Measurements from ENCODE around the gene AOPEP.

Gene AOPEP

DNA sequence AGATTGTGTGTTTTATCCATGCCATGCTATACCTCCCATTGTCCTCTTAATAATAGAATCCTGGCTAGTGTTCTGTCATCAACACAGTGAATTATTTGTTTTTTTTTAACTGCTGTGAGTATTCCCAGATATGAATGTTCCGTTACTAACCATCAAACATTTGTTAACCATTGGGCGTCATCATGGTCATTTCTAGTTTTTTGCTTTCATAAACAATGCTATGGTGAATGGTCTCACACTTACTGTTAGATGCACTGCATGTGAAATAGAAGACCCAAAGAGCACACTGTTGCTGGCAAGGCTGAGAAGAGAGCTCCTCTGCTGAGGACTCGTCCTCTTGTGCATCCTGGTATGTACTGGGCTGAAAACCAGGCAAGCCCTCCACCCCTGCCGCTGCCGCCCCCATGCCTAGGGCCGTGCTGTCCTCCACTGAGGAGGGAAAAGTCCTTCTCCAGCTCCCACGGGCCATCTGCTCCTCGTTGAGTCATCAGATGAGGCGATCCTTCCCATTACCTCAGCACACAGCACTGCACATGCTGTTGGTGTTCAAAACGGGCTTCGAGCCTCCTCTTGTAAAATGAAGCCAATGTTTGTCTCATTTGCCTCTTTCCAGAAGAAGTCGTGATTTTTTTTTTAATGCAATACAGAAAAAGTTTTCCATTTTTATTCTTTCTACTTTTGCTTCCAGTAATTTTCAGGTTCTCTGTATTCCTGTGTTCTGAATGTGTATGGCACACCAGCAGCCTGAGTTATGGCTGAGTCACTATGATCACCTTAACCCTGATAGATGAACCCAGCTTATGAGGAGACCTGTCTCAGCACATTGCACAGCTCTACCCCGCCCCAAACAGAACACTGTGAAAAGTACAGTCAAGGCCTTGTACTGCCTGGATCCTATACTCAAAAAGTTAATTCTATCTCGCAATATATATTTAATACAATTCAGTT lies 219.0 kb downstream of the AOPEP start:
- Histone ChIP-seq H3K9me3 (ENCODE audit: insufficient read depth, low read depth, low read length) (no peaks in the 10 kb centered on the region), H3K4me3 (ENCODE audit: low read length) (no peak overlapping the region), H3K27ac (ENCODE audit: low read depth, low read length) (no peak overlapping the region), H3K4me1 (ENCODE audit: insufficient read depth, low read length) (peaks cover 30% of the 10 kb centered on the region), H3K36me3 (ENCODE audit: insufficient read depth, low read length) (no peaks in the 10 kb centered on the region), H3K9ac (ENCODE audit: low read depth, low read length) (no peak overlapping the region), H3K27me3 (ENCODE audit: insufficient read depth, low read length) (no peaks in the 10 kb centered on the region)
- WGBS, result 89% methylated on average over 14 of the region's 14 CpGs

GRCh38 chr9:94946256-94946655 lies 219.8 kb downstream of the AOPEP start:
- H3K27ac ChIP-seq (ENCODE audit: low read depth, low read length), result no peak overlapping the region
- no peak overlapping the region for H3K9ac ChIP-seq (ENCODE audit: low read depth, low read length)
- peaks cover 37% of the 10 kb centered on the region for H3K4me1 ChIP-seq (ENCODE audit: insufficient read depth, low read length)
- H3K36me3 ChIP-seq (ENCODE audit: insufficient read depth, low read length), result no peaks in the 10 kb centered on the region
- H3K4me3 ChIP-seq (ENCODE audit: low read length), result no peak overlapping the region
- WGBS, result 92% methylated on average over 3 of the region's 3 CpGs
- no peaks in the 10 kb centered on the region for H3K9me3 ChIP-seq (ENCODE audit: insufficient read depth, low read depth, low read length)
- no peaks in the 10 kb centered on the region for H3K27me3 ChIP-seq (ENCODE audit: insufficient read depth, low read length)

DNA sequence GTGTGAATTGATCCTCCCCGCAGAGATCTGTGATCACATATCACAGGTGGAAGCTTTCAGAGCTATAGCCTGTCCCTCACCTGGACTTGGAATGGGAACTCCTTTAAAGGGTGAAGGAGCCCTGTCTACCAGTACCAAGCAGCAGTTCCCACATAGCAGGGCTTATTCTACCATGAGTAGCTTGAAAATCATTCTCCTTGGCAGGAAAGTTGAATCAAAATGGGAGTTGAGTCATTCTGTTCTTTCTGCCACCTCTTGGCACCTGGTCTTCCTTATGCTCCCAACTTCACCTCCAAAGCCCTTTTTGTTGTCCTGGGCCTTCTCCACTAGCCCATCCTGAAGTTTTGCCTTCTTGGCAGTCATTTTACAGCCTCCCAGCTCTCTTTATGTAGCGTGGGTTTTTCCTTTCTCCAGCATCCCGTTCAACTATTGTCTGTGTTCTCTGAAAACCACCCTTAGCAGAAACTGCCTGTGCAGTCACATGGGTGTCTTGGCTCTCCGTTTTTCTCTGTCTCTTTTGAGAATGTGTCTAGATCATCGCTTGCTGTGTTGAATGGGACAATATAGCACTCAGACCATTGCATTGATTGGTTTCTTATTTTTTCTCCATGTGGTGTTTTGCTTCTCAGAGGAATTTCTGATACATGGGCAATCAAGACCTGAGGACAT lies 222.2 kb downstream of the AOPEP start:
- Histone ChIP-seq H3K4me3 (ENCODE audit: low read length) (no peak overlapping the region), H3K36me3 (ENCODE audit: insufficient read depth, low read length) (no peaks in the 10 kb centered on the region), H3K27me3 (ENCODE audit: insufficient read depth, low read length) (no peaks in the 10 kb centered on the region), H3K27ac (ENCODE audit: low read depth, low read length) (no peak overlapping the region), H3K9ac (ENCODE audit: low read depth, low read length) (no peak overlapping the region), H3K9me3 (ENCODE audit: insufficient read depth, low read depth, low read length) (no peaks in the 10 kb centered on the region), H3K4me1 (ENCODE audit: insufficient read depth, low read length) (peaks cover 46% of the 10 kb centered on the region)
- WGBS, result 85% methylated on average over 5 of the region's 5 CpGs

- no peak overlapping the region for H3K9ac ChIP-seq (ENCODE audit: low read depth, low read length)
- 37% methylated on average over 4 of the region's 5 CpGs for WGBS
- no peak overlapping the region for H3K4me3 ChIP-seq (ENCODE audit: low read length)
- H3K27ac ChIP-seq (ENCODE audit: low read depth, low read length), result no peak overlapping the region
- no peaks in the 10 kb centered on the region for H3K9me3 ChIP-seq (ENCODE audit: insufficient read depth, low read depth, low read length)
- no peaks in the 10 kb centered on the region for H3K27me3 ChIP-seq (ENCODE audit: insufficient read depth, low read length)
- no peaks in the 10 kb centered on the region for H3K36me3 ChIP-seq (ENCODE audit: insufficient read depth, low read length)
- peaks cover 46% of the 10 kb centered on the region for H3K4me1 ChIP-seq (ENCODE audit: insufficient read depth, low read length)
These were observed 222.9 kb downstream of the AOPEP start for GRCh38 chr9:94949370-94949769.

DNA sequence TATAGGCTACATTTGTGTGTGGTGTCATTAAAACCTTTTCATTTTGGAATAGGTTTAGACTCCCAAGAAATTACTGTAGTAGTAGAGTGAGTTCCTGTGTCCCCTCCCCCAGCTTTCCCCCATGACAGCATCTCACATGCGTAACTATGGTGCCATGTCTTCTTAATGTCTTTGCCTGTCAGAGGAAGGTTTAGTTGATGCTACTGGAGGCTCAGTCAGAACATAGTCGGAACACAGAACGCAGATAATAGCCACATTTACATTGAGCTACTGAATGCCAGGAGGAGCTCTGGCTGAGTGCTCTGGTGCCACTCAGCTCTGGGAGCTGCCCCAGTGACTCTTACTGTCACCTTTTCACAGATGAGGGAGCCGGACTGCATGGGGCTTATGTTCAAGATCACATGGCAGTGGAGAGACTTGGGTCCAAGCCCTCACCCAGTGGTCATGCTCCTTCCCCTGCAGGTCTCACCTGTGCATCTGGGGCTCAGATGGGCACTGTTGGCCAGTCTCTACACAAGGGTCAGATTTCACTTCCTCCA lies 223.6 kb downstream of the AOPEP start:
- H3K4me1 ChIP-seq (ENCODE audit: insufficient read depth, low read length), result peaks cover 46% of the 10 kb centered on the region
- no peaks in the 10 kb centered on the region for H3K36me3 ChIP-seq (ENCODE audit: insufficient read depth, low read length)
- no peaks in the 10 kb centered on the region for H3K27me3 ChIP-seq (ENCODE audit: insufficient read depth, low read length)
- H3K27ac ChIP-seq (ENCODE audit: low read depth, low read length), result no peak overlapping the region
- no peaks in the 10 kb centered on the region for H3K9me3 ChIP-seq (ENCODE audit: insufficient read depth, low read depth, low read length)
- no peak overlapping the region for H3K4me3 ChIP-seq (ENCODE audit: low read length)
- 94% methylated on average over 4 of the region's 4 CpGs for WGBS
- no peak overlapping the region for H3K9ac ChIP-seq (ENCODE audit: low read depth, low read length)

- H3K27me3 ChIP-seq (ENCODE audit: insufficient read depth, low read length), result no peaks in the 10 kb centered on the region
- H3K27ac ChIP-seq (ENCODE audit: low read depth, low read length), result no peak overlapping the region
- no peak overlapping the region for H3K9ac ChIP-seq (ENCODE audit: low read depth, low read length)
- peaks cover 46% of the 10 kb centered on the region for H3K4me1 ChIP-seq (ENCODE audit: insufficient read depth, low read length)
- H3K4me3 ChIP-seq (ENCODE audit: low read length), result no peak overlapping the region
- WGBS, result 92% methylated on average over 7 of the region's 7 CpGs
- H3K36me3 ChIP-seq (ENCODE audit: insufficient read depth, low read length), result no peaks in the 10 kb centered on the region
- H3K9me3 ChIP-seq (ENCODE audit: insufficient read depth, low read depth, low read length), result no peaks in the 10 kb centered on the region
These were observed 224.3 kb downstream of the AOPEP start for GRCh38 chr9:94950579-94951323.

DNA sequence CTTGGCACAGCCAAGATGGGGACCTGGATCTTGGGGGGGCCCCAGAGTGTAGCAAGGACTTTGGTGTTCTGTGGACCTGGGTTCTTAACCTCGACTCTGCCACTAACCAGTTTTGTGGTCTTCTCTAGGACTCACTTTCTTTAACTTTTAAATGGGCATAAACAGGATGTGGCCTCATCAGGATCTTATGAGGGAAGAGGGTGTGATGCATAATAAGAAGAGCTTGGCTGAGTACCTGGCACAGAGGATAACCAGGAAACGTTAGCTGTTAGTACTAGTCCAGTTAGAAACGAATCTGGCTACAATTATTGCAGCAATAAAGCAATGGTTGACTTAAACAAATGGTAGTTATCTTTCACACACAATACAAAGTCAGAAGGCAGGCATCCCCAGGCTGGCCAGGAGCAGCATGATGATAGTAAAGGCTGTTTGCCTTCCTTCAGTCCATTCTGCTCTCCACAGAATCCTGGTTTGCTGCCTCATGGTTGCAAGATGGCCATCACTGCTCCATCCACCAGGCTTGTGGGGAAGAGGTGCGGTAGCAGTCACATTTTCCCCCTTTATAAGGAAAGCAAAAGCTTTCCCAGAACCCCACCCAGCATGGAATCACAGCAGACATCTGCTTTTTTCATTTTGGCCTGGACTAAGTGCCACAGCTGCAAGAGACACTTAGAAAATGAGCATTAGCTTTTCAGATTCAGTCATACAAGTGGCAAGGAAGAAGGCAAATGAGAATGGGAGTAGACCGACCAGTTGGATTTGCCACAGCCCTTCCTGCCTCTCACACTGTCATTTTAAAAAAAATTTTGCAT lies 225.0 kb downstream of the AOPEP start:
- no peaks in the 10 kb centered on the region for H3K27me3 ChIP-seq (ENCODE audit: insufficient read depth, low read length)
- H3K9me3 ChIP-seq (ENCODE audit: insufficient read depth, low read depth, low read length), result no peaks in the 10 kb centered on the region
- no peak overlapping the region for H3K27ac ChIP-seq (ENCODE audit: low read depth, low read length)
- H3K9ac ChIP-seq (ENCODE audit: low read depth, low read length), result no peak overlapping the region
- no peaks in the 10 kb centered on the region; the same call in 1 of the 2 replicates for H3K36me3 ChIP-seq (ENCODE audit: insufficient read depth, low read length)
- H3K4me1 ChIP-seq (ENCODE audit: insufficient read depth, low read length), result peaks cover 46% of the 10 kb centered on the region
- no peak overlapping the region for H3K4me3 ChIP-seq (ENCODE audit: low read length)
- WGBS, result 89% methylated on average over 5 of the region's 5 CpGs

DNA sequence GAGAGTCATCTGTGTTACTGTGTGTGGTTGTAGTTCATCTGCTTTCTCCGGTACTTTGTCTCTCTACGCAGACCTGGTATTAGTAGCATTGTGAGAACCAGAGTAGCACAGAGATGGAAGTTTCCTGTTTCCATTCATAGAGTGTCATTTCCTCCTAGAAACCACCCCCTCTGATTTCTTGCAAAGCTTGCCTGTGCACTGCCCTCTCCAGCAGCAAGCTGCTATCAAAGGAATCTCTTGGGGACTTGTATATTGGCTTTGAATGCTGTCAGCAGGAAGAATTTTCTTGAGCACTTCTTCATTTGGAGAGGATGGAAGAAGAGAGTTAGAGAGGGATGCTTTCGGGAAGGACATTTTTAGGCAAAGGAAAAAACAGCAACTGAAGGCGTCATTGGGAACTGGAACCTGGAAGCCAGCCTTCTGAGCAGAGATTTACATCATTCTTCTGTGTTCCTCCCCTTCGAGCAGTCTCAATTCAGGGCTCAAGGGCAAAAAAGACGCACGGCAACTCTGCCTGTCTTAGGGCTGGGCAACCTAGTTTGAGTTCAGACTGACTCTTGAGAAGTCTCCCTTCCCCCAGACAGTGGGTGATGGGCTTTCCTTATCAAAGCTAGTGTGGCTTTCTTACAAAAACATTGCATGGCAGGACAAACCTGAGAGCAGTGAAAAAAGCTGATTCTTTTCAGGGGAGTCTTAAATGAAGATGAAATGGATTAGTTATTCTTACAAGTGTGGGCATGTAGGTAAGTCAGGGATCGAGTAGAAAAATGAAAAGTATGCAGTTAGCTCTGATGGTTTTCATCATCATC lies 226.3 kb downstream of the AOPEP start:
- Histone ChIP-seq H3K9me3 (ENCODE audit: insufficient read depth, low read depth, low read length) (no peaks in the 10 kb centered on the region), H3K4me3 (ENCODE audit: low read length) (no peak overlapping the region), H3K27me3 (ENCODE audit: insufficient read depth, low read length) (no peaks in the 10 kb centered on the region), H3K9ac (ENCODE audit: low read depth, low read length) (no peak overlapping the region), H3K36me3 (ENCODE audit: insufficient read depth, low read length) (no peaks in the 10 kb centered on the region; the same call in 1 of the 2 replicates), H3K4me1 (ENCODE audit: insufficient read depth, low read length) (peaks cover 42% of the 10 kb centered on the region), H3K27ac (ENCODE audit: low read depth, low read length) (no peak overlapping the region)
- 89% methylated on average over 8 of the region's 8 CpGs for WGBS

GRCh38 chr9:94956731-94957130 lies 230.2 kb downstream of the AOPEP start:
- no peaks in the 10 kb centered on the region for H3K27me3 ChIP-seq (ENCODE audit: insufficient read depth, low read length)
- 91% methylated on average over 5 of the region's 5 CpGs for WGBS
- no peak overlapping the region for H3K27ac ChIP-seq (ENCODE audit: low read depth, low read length)
- H3K4me1 ChIP-seq (ENCODE audit: insufficient read depth, low read length), result peaks cover 9% of the 10 kb centered on the region; the same call in 1 of the 2 replicates
- no peak overlapping the region for H3K4me3 ChIP-seq (ENCODE audit: low read length)
- H3K9me3 ChIP-seq (ENCODE audit: insufficient read depth, low read depth, low read length), result no peaks in the 10 kb centered on the region
- H3K36me3 ChIP-seq (ENCODE audit: insufficient read depth, low read length), result peaks cover 2% of the 10 kb centered on the region; the same call in 1 of the 2 replicates
- H3K9ac ChIP-seq (ENCODE audit: low read depth, low read length), result no peak overlapping the region

- Histone ChIP-seq H3K4me3 (ENCODE audit: low read length) (no peak overlapping the region), H3K27me3 (ENCODE audit: insufficient read depth, low read length) (no peaks in the 10 kb centered on the region), H3K9me3 (ENCODE audit: insufficient read depth, low read depth, low read length) (no peaks in the 10 kb centered on the region), H3K27ac (ENCODE audit: low read depth, low read length) (no peak overlapping the region), H3K36me3 (ENCODE audit: insufficient read depth, low read length) (peaks cover 2% of the 10 kb centered on the region; the same call in 1 of the 2 replicates), H3K4me1 (ENCODE audit: insufficient read depth, low read length) (no peaks in the 10 kb centered on the region), H3K9ac (ENCODE audit: low read depth, low read length) (no peak overlapping the region)
- no CpG with 5 or more reads among the region's 5 CpGs for whole genome bisulfite sequencing
These were observed 234.5 kb downstream of the AOPEP start for GRCh38 chr9:94960964-94961363.
